HG03025 (cell line): ENCODE measurements around the gene MACROD2.

Experiments
- ATAC-seq: cut with Tn5 transposase; IDR thresholded peaks from one replicate; pipeline ENCODE4 v1.9.1; 2021; ENCODE audit warnings: mild to moderate bottlenecking, moderate library complexity; ENCODE audit not compliant: unreplicated experiment, low FRiP score

MACROD2 gene

GRCh38 chr20:14685183-14685582, 689.9 kb downstream of the MACROD2 start:
- no peak for ATAC-seq

GRCh38 chr20:14687313-14687712, 692.0 kb downstream of the MACROD2 start:
- ATAC-seq = no peak

GRCh38 chr20:14688005-14688404, 692.7 kb downstream of the MACROD2 start:
- no peak for ATAC-seq

- ATAC-seq = no peak
These were observed 696.7 kb downstream of the MACROD2 start for GRCh38 chr20:14691994-14692393.

GRCh38 chr20:14696478-14696877, 701.2 kb downstream of the MACROD2 start:
- no peak for ATAC-seq

- no peak for ATAC-seq
These were observed 701.6 kb downstream of the MACROD2 start for GRCh38 chr20:14696937-14697336.

GRCh38 chr20:14698125-14698524, 702.8 kb downstream of the MACROD2 start:
- ATAC-seq = no peak

GRCh38 chr20:14698605-14699373, 703.5 kb downstream of the MACROD2 start:
- no peak for ATAC-seq

- no peak for ATAC-seq
These were observed 705.3 kb downstream of the MACROD2 start for GRCh38 chr20:14700639-14700960.

- no peak for ATAC-seq
These were observed 706.0 kb downstream of the MACROD2 start for GRCh38 chr20:14701326-14701725.

GRCh38 chr20:14706555-14706954, 711.2 kb downstream of the MACROD2 start:
- no peak for ATAC-seq

GRCh38 chr20:14707026-14707680, 711.8 kb downstream of the MACROD2 start:
- ATAC-seq = no peak

GRCh38 chr20:14707865-14708596, 712.7 kb downstream of the MACROD2 start:
- no peak for ATAC-seq

GRCh38 chr20:14709439-14709838, 714.1 kb downstream of the MACROD2 start:
- ATAC-seq = no peak

- no peak for ATAC-seq
These were observed 715.6 kb downstream of the MACROD2 start for GRCh38 chr20:14710951-14711350.

GRCh38 chr20:14711652-14712051, 716.3 kb downstream of the MACROD2 start:
- ATAC-seq = no peak

- ATAC-seq = no peak
These were observed 717.0 kb downstream of the MACROD2 start for GRCh38 chr20:14712302-14712739.

- ATAC-seq = no peak
These were observed 720.1 kb downstream of the MACROD2 start for GRCh38 chr20:14715400-14715799.

GRCh38 chr20:14716351-14716801, 721.1 kb downstream of the MACROD2 start:
- ATAC-seq = no peak

GRCh38 chr20:14717134-14717999, 722.1 kb downstream of the MACROD2 start:
- no peak for ATAC-seq
